Coronary artery (tissue), 2 donors: ENCODE measurements around the gene OR2L8.

ENCODE experiments used
- DNase-seq: peaks from one replicate; pipeline ENCODE4 v3.0.0-alpha.2; 2017; ENCODE audit warnings: low spot score
- H3K27ac ChIP-seq, 2 donors: fragments of 200-600 bp; sonication (generic); one replicate each; pipeline ENCODE4 v1.5.1; 2016 to 2019
- H3K4me3 ChIP-seq: fragments of 200-600 bp; sonication (generic); 2 replicates; pipeline ENCODE4 v1.5.1; 2016; ENCODE audit warnings: mild to moderate bottlenecking, moderate library complexity
- CTCF ChIP-seq: fragments of 200-600 bp; sonication (generic); IDR thresholded peaks from one replicate; pipeline ENCODE4 v1.5.1; 2019; ENCODE audit warnings: antibody characterized with exemption

Gene OR2L8

GRCh38 chr1:247948558-247948957, at the start of gene OR2L8:
TSS of gene OR2L8 (plus strand) at chr1:247948858. CDS start at chr1:247948858, 0 bp downstream.
- H3K27ac ChIP-seq, result no peak within 1 kb of the TSS
- no peak for DNase-seq
- no peak for TF ChIP-seq CTCF
- no peak within 1 kb of the TSS for H3K4me3 ChIP-seq

- H3K27ac ChIP-seq, result no peak overlapping the region
- H3K4me3 ChIP-seq, result no peak overlapping the region
- no peak for DNase-seq
- TF ChIP-seq CTCF, result no peak
Measured at GRCh38 chr1:247904122-247904521, 44.5 kb upstream of the OR2L8 start.

- no peak overlapping the region for H3K27ac ChIP-seq
- TF ChIP-seq CTCF, result no peak
- no peak overlapping the region for H3K4me3 ChIP-seq
- DNase-seq, result no peak
Measured at GRCh38 chr1:247905181-247905580, 43.5 kb upstream of the OR2L8 start.

GRCh38 chr1:247905910-247906503, 42.7 kb upstream of the OR2L8 start:
- peak overlapping the region; percentile 64 for H3K4me3 ChIP-seq

GRCh38 chr1:247906504-247907047, 42.1 kb upstream of the OR2L8 start:
- no peak for DNase-seq
- Histone ChIP-seq H3K27ac (peak overlapping the region in 1 of 2 donors; percentile 15), H3K4me3 (peak overlapping the region; percentile 64)
- TF ChIP-seq CTCF, result no peak

More at GRCh38 chr1:247905910-247906503, 42.7 kb upstream of the OR2L8 start:
- H3K27ac ChIP-seq, result peak overlapping the region in 1 of 2 donors; percentile 15
- DNase-seq, result no peak
- no peak for TF ChIP-seq CTCF

GRCh38 chr1:247908766-247909165, 39.9 kb upstream of the OR2L8 start:
- TF ChIP-seq CTCF, result no peak
- no peak for DNase-seq
- H3K27ac ChIP-seq, result no peak overlapping the region
- no peak overlapping the region for H3K4me3 ChIP-seq

GRCh38 chr1:247913786-247914185, 34.9 kb upstream of the OR2L8 start:
- DNase-seq, result no peak
- TF ChIP-seq CTCF, result no peak
- Histone ChIP-seq H3K4me3 (no peak overlapping the region), H3K27ac (no peak overlapping the region)
